PC-9 (cell line): ENCODE measurements around the gene DSCAML1.

ENCODE experiments used
- CTCF ChIP-seq: fragments of 200-600 bp; sonication (generic); conservative IDR thresholded peaks from 2 replicates; pipeline ENCODE4 v1.6.1; 2017; ENCODE audit warnings: mixed run types, antibody characterized with exemption, mild to moderate bottlenecking, moderate library complexity
- EZH2 ChIP-seq: fragments of 200-600 bp; sonication (generic); IDR thresholded peaks from 2 replicates; pipeline ENCODE4 v1.8.0; 2017; ENCODE audit warnings: antibody characterized with exemption, low read depth

GRCh38 chr11:117752071-117752470 is 44.9 kb downstream of the DSCAML1 start:
- TF ChIP-seq CTCF, result no peak
- TF ChIP-seq EZH2, result no peak
